ENCODE data around the gene TGM3.

TGM3 gene, protein sequence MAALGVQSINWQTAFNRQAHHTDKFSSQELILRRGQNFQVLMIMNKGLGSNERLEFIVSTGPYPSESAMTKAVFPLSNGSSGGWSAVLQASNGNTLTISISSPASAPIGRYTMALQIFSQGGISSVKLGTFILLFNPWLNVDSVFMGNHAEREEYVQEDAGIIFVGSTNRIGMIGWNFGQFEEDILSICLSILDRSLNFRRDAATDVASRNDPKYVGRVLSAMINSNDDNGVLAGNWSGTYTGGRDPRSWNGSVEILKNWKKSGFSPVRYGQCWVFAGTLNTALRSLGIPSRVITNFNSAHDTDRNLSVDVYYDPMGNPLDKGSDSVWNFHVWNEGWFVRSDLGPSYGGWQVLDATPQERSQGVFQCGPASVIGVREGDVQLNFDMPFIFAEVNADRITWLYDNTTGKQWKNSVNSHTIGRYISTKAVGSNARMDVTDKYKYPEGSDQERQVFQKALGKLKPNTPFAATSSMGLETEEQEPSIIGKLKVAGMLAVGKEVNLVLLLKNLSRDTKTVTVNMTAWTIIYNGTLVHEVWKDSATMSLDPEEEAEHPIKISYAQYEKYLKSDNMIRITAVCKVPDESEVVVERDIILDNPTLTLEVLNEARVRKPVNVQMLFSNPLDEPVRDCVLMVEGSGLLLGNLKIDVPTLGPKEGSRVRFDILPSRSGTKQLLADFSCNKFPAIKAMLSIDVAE

DNA sequence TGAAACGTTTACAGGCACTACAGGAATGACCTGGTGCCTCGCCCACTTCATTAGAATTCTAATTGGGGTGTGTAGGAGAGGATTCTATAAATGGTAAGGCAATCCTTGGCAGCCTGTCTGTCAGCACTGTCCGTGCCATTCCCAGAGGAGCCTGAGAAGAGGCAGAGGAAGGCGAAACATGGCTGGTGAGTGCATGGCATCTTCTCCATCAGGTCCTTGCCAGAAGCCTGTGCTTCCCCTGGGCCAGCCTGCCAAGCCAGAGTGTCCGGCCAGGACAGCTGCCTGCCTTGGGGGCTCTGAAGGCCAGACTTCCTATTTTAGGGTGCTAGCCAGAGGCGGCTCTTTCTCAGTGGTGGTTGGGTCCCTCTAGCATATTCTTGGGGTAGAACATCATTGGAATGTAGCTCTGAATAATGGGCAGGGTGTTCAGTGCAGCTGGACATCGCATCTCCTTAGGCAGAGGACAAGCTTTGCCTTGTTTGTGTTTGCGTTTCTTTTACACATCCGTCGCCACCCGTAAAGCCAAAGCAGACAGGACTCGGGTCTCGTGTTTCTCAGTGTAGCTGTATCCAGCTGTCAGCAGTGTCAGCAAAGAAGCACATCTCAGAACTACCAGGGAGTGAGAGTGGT, at the start of gene TGM3:
TGM3 (plus strand) TSS at position 116 of the 630 bp plus-strand sequence; CDS start at position 179, 63 bp downstream.
- no peak within 1 kb of the TSS for H3K27ac Mint-ChIP-seq
- no peaks in the 10 kb centered on the region for H3K9me3 Mint-ChIP-seq
- H3K27me3 Mint-ChIP-seq: peaks cover 14% of the 10 kb centered on the region
- H3K4me1 Mint-ChIP-seq: no peaks in the 10 kb centered on the region
- H3K4me3 Mint-ChIP-seq: no peak within 1 kb of the TSS
- no peaks in the 10 kb centered on the region for H3K36me3 Mint-ChIP-seq
- CTCF ChIA-PET: no interaction called here
- DNase-seq: no peak

DNA sequence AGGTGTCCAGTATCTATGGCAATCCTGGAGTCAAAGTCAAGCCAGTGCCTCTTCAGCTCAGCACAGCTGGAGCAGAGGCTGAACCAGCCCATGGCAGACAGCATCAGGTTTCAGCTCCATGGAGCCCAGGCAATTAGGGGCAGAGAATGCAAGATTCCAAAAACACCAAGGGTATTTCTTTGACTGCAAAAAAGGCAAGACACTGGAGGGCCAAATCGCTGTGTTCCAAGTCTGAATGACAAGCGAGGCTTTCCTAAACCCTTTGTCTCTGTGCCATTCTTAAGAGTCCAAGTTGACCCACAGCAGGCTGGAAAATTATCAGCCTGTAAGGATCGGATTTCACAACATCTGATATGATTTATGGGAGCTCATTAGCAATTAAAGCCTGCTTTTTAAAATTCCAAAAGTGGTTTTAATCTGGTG, 49.7 kb upstream of the TGM3 start:
- DNase-seq: no peak
- CTCF ChIA-PET: no interaction called here
- Mint-ChIP-seq H3K4me3 (no peak overlapping the region), H3K27me3 (peaks cover 47% of the 10 kb centered on the region), H3K9me3 (no peaks in the 10 kb centered on the region), H3K36me3 (no peaks in the 10 kb centered on the region), H3K4me1 (no peaks in the 10 kb centered on the region), H3K27ac (no peak overlapping the region)

DNA sequence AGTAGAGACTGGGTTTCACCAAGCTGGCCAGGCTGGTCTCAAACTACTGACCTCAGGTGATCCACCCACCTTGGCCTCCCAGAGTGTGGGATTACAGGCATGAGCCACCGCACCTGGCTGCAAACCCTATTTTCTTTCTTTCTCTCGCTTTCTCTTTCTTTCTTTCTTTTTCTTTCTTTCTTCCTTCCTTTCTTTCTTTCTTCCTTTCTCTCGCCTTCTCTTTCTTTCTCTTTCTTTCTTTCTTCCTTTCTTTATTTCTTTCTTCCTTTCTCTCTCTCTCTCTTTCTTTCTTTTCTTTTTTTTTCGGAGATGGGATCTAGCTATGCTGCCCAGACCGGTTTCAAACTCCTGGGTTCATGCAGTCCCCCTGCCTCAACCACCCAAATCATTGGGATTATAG, 47.0 kb upstream of the TGM3 start:
- CTCF ChIA-PET: no interaction called here
- no peaks in the 10 kb centered on the region for H3K4me1 Mint-ChIP-seq
- no peak overlapping the region for H3K27ac Mint-ChIP-seq
- no peaks in the 10 kb centered on the region for H3K9me3 Mint-ChIP-seq
- DNase-seq: no peak
- H3K4me3 Mint-ChIP-seq: no peak overlapping the region
- H3K27me3 Mint-ChIP-seq: peaks cover 46% of the 10 kb centered on the region
- H3K36me3 Mint-ChIP-seq: no peaks in the 10 kb centered on the region

DNA sequence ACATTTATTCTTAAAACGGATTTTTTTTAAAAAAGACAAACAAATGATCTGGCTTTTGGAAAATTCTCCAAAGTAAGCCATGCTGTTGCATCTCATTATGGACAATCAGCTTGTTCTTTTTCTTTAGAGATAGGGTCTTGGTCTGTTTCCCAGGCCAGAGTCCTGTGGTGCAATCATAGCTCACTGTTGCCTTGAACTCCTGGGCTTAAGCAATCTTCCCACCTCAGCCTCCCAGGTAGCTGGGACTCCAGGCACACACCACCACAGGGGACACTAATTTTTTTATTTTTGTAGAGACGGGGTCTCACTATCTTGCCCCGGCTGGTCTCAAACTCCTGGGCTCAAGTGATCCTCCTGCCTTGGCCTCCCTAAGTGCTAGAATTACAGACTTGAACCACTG, 45.9 kb upstream of the TGM3 start:
- H3K36me3 Mint-ChIP-seq: no peaks in the 10 kb centered on the region
- DNase-seq: no peak
- CTCF ChIA-PET: no interaction called here
- peaks cover 2% of the 10 kb centered on the region for H3K4me1 Mint-ChIP-seq
- H3K4me3 Mint-ChIP-seq: no peak overlapping the region
- peaks cover 46% of the 10 kb centered on the region for H3K27me3 Mint-ChIP-seq
- H3K9me3 Mint-ChIP-seq: no peaks in the 10 kb centered on the region
- H3K27ac Mint-ChIP-seq: no peak overlapping the region

DNA sequence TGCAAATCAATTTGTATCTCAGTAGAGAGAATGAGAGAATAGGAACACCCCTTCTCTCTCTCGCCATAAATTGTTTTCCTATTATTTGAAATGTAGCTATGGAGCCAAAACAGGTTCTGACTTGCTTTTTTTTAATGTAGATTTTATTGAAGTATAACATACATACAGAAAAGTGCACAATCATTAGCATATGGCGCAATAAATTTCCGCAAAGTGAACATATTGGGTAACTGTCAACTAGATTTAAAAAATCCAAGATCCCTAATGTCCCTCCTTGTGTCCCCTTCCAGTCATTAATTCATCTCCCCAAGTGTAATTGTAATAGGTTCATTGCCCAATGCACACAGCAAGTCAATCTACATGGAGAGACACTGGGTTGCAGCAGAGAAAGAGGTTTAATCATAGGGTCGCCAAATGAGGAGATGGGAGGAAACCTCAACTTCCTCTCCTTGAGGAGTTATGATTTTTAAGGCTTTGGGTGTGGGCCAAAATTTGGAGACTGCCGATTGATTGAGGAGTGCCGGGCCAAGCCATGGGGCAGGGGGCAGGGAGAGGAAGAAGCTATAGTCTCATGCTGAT, 43.3 kb upstream of the TGM3 start:
- no peak overlapping the region for H3K4me3 Mint-ChIP-seq

DNA sequence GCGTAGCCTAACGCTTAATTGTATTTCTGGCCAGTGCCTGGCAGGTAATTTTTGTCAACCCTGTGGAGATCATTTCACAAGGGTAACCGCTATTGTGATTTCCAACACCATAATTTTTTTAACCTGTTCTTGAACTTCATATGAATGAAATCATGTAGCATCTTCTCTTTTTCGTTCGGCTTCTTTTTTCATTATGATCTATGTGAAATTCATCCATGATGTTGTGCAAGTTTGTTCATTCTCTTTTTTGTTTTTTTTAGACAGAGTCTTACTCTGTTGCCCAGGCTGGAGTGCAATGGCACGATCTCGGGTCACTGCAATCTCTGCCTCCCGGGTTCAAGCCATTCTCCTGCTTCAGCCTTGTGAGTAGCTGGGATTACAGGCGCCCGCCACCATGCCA, 42.5 kb upstream of the TGM3 start:
- Mint-ChIP-seq H3K27me3 (peaks cover 35% of the 10 kb centered on the region), H3K4me3 (no peak overlapping the region), H3K4me1 (peaks cover 15% of the 10 kb centered on the region), H3K27ac (no peak overlapping the region), H3K36me3 (no peaks in the 10 kb centered on the region), H3K9me3 (no peaks in the 10 kb centered on the region)
- DNase-seq: no peak
- CTCF ChIA-PET: interaction anchor here (0.6 kb wide), 1 partner anchor 946 kb away, joined by 4 read pairs; no protein-coding TSS in a partner anchor

More for the DNA sequence above, 43.3 kb upstream of the TGM3 start:
- Mint-ChIP-seq H3K9me3 (no peaks in the 10 kb centered on the region), H3K36me3 (no peaks in the 10 kb centered on the region), H3K27ac (no peak overlapping the region), H3K4me1 (peaks cover 15% of the 10 kb centered on the region), H3K27me3 (peaks cover 38% of the 10 kb centered on the region)
- no peak for DNase-seq
- CTCF ChIA-PET: no interaction called here

DNA sequence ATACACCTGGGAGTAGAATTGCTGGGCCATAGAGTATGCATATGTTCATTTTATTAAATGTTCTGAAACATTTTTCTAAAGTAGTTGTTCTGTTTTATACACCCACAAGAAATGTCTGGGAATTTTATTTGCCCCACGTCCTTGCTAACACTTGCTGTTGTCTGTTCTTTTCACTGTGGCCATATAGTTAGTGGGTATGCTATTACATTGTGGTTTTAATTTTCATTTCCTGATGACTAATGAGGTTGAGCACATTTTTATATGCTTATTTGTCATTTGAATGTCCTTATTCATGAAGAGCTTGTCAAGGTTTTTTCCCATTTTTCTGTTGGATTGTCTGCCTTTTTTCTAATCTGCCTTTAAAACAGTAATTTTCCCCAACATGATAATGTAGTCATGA, 41.5 kb upstream of the TGM3 start:
- H3K4me1 Mint-ChIP-seq: peaks cover 15% of the 10 kb centered on the region
- peaks cover 36% of the 10 kb centered on the region for H3K27me3 Mint-ChIP-seq
- no peaks in the 10 kb centered on the region for H3K36me3 Mint-ChIP-seq
- DNase-seq: no peak
- no peak overlapping the region for H3K27ac Mint-ChIP-seq
- no peaks in the 10 kb centered on the region for H3K9me3 Mint-ChIP-seq
- CTCF ChIA-PET: no interaction called here
- H3K4me3 Mint-ChIP-seq: no peak overlapping the region

DNA sequence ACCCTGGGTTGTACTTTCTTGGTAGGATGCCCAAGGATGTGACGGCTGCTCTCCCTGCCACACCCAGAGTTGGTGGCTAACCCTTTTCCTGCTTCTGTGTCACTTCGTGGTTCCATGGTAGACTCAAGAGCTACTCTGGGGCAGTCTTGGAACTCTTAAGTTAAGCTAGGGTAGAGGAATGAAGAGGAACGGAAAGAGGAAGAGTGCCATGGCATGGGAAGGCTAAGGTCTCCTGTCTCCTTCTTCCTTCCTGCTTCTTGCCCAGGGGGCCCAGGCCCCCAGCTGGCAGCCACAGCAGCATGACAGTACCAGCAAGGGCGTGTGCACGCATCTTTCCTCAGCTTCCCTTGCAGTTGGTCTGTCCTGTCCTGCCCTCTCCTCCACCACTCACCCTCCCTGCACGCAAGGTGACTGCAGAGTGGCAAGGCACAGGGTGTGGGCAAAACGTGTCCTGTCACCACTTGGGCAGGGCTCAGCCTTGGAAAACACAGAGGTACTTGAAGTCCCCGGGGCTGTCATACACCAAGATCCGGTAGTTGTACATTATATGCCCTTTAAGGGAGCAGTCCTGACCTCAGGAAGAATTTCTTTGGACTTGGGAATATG, 39.8 kb upstream of the TGM3 start:
- H3K36me3 Mint-ChIP-seq: no peaks in the 10 kb centered on the region
- no peak overlapping the region for H3K4me3 Mint-ChIP-seq
- H3K27ac Mint-ChIP-seq: no peak overlapping the region
- H3K27me3 Mint-ChIP-seq: peaks cover 33% of the 10 kb centered on the region
- no peaks in the 10 kb centered on the region for H3K9me3 Mint-ChIP-seq
- CTCF ChIA-PET: no interaction called here
- DNase-seq: no peak
- H3K4me1 Mint-ChIP-seq: peaks cover 15% of the 10 kb centered on the region

DNA sequence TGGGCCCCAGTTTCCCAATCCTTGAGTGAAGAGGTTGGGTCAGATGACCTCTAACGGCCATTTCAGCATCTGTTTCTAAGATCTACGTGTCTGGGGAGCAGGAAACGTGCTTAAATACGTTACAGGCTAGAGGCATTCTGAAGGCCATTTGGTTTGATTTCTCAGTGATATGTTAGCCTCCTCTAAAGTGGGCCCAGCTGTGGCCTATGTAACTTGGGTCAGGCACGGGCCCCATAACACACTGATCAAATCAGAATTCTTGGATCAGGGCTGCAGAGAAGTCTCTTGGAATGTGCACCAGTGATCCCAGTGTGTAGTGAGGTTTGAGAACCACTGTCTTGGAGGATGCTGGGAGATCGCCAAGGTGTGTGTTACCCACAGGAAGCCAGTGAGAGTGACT, 36.1 kb upstream of the TGM3 start:
- no peaks in the 10 kb centered on the region for H3K36me3 Mint-ChIP-seq
- peaks cover 35% of the 10 kb centered on the region for H3K27me3 Mint-ChIP-seq
- CTCF ChIA-PET: interaction anchor here (1.2 kb wide), 1 partner anchor 252 kb away, joined by 3 read pairs; no protein-coding TSS in a partner anchor
- H3K4me3 Mint-ChIP-seq: no peak overlapping the region
- H3K4me1 Mint-ChIP-seq: peaks cover 13% of the 10 kb centered on the region
- DNase-seq: no peak
- H3K9me3 Mint-ChIP-seq: no peaks in the 10 kb centered on the region
- H3K27ac Mint-ChIP-seq: no peak overlapping the region

DNA sequence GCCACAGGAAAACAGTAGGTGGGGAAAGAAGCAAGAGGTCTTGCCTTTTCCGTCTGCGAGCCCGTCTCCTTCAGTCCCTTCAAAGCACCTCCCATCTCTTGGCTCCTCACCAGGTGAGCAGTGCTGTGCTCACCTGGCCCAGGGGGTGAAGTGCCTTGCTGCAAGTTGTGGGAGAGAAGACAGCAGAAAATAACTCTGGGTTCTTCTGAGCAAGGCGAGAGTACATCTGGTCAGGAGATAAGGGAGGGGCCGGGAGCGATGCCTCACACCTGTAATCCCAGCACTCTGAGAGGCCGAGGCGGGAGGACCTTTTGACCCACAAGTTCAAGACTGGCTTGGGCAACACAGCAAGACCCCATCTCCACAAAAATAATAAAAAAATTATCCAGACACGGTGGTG, 35.6 kb upstream of the TGM3 start:
- Mint-ChIP-seq H3K4me3 (no peak overlapping the region), H3K27ac (no peak overlapping the region), H3K36me3 (no peaks in the 10 kb centered on the region), H3K9me3 (no peaks in the 10 kb centered on the region), H3K4me1 (peaks cover 10% of the 10 kb centered on the region), H3K27me3 (peaks cover 35% of the 10 kb centered on the region)
- DNase-seq: no peak
- CTCF ChIA-PET: no interaction called here

DNA sequence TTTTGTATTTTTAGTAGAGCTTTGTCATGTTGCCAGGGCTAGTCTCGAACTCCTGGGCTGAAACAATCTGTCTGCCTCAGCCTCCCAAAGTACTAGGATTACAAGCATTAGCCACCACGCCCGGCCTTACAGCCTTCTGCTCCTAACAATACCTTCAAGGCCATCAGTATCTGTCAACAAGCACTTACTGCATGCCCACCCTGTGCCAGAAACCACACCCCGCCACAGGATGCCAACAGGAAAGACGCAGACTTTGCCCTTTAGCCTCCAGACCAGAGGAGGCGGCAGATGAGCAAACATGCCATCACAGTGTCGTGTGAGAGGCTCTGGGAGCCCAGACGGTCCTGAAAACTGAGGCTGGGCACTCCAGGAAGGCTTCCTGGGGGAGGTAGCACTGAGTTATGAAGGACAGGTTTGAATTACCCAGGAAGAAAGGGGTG, 34.7 kb upstream of the TGM3 start:
- Mint-ChIP-seq H3K4me1 (peaks cover 2% of the 10 kb centered on the region), H3K4me3 (no peak overlapping the region), H3K27ac (no peak overlapping the region), H3K36me3 (no peaks in the 10 kb centered on the region), H3K9me3 (no peaks in the 10 kb centered on the region), H3K27me3 (peaks cover 30% of the 10 kb centered on the region)
- CTCF ChIA-PET: no interaction called here
- DNase-seq: no peak

DNA sequence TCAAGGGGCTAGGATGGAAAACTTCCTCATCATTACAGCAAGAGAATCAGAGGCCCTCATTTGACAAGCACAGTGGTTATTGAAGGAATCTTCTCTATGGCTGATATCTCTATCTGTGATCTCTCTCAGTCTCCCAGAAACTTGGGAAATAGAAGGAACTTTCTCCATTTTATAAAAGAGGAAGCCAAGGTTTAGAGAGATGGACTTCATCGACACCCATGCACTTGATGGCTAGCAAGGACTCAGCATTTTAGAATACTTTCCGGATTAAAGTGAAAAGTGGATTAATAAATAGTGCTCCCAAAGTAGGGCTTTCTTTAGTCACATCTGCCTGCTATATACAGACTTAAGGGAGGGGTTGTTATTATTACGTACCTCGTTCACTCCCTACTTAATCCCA, 34.2 kb upstream of the TGM3 start:
- Mint-ChIP-seq H3K36me3 (no peaks in the 10 kb centered on the region), H3K4me1 (no peaks in the 10 kb centered on the region), H3K9me3 (no peaks in the 10 kb centered on the region), H3K4me3 (no peak overlapping the region), H3K27me3 (peaks cover 29% of the 10 kb centered on the region), H3K27ac (no peak overlapping the region)
- CTCF ChIA-PET: no interaction called here
- DNase-seq: no peak

DNA sequence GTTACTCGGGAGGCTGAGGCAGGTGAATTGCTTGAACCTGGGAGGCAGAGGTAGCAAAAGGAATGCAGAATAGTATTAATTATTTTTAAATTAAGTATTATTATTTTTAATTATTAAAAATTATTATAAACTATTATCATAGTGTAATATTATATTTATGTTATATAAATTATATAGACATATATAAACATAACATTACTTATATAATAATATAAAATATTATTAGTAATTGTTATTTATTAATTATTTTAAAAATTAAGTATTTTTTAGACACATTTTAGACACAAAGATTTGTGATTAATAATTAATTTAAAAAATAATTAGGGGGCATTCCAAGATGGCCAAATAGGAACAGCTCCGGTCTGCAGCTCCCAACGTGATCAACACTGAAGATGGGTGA, 31.7 kb upstream of the TGM3 start:
- Mint-ChIP-seq H3K27me3 (peaks cover 21% of the 10 kb centered on the region), H3K36me3 (no peaks in the 10 kb centered on the region), H3K4me1 (no peaks in the 10 kb centered on the region), H3K9me3 (no peaks in the 10 kb centered on the region), H3K4me3 (no peak overlapping the region), H3K27ac (no peak overlapping the region)
- CTCF ChIA-PET: interaction anchor here (0.6 kb wide), 1 partner anchor 1597 kb away, joined by 3 read pairs; no protein-coding TSS in a partner anchor
- DNase-seq: no peak

All from activated naive CD4-positive, alpha-beta T cell treated with anti-CD3 and anti-CD28 coated beads, Interleukin-2, amount 10 ng/mL, durations not matched to agents 7 days and 5 days (primary cell).